NCI-H2227 (cell line): ENCODE results near the gene BTBD9.

ENCODE experiments used
- DNase-seq: peaks from one replicate; lab custom pipeline; 2025; ENCODE audit not compliant: unreplicated experiment; lab: John Stamatoyannopoulos, UW

Gene BTBD9

DNA sequence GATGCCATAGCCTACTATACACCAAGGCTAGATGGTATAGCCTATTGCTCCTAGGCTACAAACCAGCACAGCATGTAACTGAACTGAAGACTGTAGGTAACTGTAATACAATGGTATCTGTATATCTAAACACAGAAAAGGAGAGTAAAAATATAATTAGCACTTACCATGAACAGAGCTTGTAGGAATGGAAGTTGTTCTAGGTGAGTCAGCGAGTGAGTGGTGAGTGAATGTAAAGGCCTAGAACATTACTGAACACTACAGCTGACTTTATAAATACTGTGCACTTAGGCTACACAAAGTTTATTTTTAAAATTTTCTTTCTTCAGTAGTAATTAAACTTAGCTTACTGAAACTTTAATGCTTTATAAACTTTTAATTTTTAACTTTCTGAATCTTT, 129.5 kb downstream of the BTBD9 start:
- DNase-seq: no peak

DNA sequence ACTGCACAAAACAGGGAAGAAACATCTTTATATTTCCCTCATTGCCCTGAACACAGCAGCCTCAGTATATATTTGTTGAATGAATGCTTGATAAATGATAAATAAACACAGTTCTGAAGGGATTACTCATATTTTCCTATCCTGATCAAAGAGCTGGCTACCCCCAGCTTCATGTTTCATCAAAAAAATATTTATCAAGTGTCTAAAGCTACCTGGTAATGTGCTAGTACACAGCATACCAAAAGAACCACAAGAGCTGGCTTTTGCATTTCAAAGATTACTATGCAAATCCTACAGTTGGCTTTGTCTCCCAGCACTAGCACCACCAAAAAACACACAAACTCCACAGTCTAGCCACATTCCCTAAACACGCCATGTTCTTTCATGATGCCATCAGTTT, 130.0 kb downstream of the BTBD9 start:
- no peak for DNase-seq

DNA sequence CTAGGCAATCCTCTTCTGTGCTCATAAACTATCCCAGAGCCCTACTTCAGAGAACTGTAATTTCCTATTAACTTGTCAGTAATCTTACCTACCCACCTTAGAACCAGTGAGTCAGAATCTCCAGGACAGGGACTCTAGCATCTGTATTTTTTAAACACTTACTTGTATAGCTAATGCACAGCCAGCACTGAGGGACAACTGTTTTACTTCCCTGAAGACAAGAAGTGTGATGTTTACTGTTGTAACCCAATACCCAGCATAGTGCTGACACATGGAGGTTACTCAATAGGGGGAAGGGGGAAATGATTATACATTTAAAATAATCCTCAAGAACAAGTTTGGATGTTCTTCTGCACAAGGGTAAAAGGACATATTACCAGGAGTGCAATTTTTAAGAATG, 130.8 kb downstream of the BTBD9 start:
- no peak for DNase-seq

DNA sequence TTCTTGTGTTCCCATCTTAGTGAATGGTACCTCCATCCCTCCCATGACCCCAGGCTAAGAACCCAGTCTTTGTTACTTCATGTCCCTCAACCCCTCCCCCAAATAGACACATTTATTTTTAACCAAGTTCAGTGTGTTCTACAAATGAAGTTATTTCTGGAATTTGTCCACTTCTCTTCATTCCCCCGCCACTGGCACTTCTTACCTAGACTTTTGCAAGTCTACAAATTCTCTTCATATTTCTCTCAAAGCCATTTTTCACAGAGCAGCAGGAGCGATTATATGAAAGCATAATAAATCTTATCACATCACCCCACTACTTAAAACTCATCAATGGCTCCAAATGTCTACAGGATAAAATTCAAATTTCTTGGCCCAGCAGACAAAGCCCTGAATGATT, 131.4 kb downstream of the BTBD9 start:
- DNase-seq: no peak

DNA sequence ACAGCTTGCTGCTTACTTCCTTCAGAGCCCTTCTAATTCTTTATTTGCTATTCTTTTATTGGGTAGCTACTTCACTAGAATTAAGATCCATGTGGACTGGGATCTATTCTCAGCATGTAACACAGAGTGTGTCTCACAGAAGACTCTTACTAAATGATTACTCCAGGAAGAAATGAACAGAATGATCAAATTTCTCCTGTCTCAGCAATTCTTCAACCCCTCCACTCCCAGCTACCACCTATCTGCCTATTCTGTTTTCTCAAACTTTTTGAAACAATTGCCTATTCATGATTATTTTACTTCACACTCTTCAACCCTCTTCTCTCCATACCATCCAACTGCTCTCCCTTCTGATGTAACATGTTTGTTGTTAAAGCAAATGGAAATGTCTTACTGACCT, 132.6 kb downstream of the BTBD9 start:
- DNase-seq: no peak

DNA sequence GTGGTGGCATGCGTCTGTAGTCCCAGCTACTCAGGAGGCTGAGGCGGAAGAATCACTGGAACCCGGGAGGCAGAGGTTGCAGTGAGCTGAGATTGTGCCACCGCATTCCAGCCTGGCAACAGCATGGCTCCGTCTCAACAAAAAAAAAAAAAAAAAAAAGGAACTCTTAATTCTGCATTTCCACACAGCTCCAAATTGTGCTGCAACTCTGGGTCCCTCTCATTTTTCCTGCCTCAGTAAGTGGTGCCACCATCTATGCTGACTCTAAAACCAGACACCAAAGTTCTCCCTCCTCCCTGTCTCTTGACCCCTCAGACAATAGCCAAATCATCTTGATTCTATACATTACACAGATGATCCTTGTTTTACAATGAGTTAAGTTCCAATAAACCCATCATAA, 133.9 kb downstream of the BTBD9 start:
- DNase-seq: no peak

DNA sequence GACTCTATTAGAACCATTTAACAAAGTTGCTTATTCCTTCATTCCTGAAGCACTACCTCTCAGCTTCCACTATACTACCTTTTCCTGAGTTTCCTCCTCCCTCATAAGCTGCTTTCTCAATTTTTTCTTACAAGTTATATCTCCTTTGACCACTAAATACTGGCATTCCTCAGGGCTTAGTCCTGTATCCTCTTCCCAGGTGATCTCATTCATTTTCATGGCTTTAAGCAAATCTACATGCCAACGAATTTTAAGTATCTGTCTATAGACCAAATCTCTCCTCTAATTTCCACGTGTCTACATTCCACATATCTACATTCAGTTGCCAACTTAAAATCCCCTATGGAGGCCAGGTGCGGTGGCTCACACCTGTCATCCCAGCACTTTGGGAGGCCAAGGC, 134.7 kb downstream of the BTBD9 start:
- no peak for DNase-seq

DNA sequence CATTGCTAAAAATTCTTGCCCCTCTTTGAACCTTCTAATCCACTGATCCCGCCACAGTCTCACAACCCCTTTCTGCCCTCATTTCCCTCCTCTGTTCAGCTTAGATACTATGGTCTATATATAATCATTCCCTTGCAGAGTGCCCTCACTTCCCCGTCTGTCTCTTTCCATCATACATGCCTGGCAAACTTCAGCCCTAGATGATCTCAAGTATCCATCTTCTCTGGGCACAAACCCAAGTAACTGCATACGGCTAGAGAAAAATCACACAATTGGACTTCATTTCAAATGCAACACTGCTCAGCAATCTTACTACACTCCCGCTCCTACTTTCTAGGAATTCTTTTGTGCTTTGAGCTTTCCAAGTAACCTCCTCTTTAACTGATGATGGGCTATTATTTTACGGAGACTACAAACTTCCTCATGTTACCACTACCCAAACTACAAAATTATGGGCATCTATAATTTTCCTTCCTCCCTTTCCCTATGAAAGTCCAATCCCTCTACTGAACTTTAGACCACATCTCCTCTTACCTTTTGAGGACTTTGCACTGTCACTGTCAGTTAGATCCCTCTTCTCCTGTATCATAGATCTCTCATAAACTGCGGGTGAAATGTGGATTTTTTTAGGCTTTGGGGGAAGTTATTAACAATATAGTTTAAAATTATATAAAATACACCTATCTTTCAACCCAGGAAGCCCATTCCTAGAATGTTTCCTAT, 135.6 kb downstream of the BTBD9 start:
- no peak for DNase-seq

DNA sequence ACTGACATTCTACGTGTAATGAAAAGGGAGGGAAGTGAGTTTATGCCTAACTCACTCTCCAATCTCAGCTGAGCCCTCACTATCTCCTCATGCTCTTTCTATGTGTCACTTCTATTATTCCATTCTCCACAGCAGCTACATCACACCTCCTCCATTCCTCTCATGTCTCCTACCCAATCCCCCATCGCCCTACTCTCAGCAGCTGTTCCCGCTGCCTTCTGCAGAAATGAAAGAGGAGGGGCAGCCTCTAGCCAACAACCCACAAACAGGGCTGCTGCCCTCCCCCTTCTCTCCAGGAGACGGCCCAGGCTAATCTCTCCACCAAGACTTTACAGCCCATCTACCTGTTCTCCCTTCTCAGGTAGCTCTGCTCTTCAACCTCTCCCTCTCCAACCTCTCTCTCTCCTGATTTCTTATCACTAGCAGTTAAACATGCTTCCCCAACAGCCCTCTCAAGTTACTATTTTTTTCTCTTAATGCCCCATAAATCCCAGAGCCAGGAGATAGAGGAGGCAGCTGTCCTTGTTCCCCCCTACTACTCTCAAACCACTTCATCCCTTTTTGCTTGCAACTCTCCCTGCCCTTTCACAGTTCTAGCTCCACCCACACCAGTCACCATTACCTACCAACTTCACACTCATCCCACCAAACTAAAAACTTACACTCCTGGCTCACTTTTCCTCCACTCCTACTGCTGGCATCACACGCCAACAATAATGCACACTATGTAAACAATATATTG, 136.5 kb downstream of the BTBD9 start:
- no peak for DNase-seq

DNA sequence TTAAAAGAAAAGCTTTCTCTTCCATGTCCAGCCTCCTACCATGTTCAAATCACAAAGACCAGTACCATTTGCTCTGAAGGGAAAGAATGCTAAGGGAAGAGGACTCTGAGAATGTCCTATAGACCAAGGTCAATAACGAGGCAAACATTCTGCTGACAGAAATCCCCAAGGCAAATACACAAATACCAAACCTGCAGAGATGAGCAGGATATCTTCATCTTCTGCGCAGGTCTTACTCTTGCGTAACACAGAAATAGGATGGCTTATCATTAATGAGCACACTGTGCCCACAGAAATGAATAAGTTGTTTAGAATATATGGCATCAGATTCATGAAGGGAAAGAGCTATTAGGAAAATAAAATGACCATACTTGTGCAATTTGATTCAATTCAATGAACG, 137.3 kb downstream of the BTBD9 start:
- DNase-seq: no peak

DNA sequence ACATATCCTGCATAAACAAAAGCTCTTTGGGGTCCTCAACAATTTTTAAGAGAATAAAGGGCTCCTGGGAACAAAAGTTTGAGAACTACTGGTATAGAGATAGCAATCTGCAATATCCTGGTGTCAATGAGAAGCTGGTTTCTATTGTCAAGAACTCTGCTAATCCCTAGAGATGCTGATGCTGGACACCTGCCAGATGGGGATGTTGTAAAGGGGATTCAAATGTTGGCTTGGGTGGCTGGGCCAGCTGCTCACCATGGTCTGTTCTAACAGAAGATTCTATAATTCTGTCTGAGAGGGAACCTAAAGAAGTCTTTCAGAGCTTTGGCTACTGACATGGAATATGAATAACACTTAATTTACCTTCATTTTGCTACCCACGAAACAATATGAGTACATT, 137.8 kb downstream of the BTBD9 start:
- DNase-seq: no peak

DNA sequence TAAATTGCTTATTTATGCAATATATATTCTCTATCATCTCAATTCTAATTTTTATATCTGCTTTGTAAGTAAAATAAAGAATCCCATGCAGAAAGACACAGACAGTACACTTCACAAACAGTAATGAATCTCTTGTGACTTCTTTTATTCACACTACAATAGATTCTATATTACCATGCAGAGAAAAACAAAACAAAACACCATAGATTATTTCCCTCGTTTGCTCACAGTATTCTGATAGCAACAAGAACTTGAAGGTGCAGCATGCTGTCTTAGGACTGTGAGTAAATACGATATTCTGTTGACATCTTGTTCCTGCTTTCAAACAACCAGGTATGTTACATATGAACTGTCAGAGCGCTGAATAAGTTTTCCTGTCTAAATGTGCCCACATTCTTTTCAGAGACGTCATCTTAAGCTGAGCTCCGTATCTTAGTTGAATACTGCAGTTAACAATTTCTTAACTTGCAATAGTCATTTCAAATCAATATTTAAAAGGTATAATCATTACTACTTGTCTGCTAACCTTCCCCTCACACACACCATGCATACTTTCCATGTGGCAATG, 140.1 kb downstream of the BTBD9 start:
- no peak for DNase-seq

DNA sequence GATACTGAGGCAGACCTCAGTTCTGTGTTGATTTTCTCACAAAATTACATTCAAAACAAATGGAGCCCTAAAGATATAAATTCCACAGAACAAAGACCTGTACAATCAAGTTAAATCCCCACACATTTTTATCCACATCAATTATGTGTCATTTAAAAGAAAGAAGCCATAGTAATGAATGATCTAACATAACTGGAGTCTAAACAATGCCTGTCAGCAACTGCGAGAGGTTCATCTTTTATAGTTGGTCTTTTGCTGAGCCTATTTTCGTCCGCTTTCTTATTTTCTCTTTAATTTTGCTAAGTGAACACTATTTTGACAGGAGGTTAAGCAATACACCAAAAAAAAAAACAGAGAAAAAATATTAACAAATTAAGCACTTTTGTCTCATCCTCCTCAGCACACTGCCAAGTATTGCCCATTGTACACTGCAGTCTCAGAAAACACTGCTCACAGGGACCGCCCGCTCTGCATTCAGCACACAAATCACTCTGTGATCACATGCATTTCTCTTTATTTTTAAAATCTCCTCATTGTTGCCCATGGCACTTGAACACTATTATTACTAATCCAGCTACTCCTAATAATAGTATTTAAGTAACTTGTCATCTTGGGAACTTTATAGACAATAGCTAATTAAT, 140.8 kb downstream of the BTBD9 start:
- no peak for DNase-seq

DNA sequence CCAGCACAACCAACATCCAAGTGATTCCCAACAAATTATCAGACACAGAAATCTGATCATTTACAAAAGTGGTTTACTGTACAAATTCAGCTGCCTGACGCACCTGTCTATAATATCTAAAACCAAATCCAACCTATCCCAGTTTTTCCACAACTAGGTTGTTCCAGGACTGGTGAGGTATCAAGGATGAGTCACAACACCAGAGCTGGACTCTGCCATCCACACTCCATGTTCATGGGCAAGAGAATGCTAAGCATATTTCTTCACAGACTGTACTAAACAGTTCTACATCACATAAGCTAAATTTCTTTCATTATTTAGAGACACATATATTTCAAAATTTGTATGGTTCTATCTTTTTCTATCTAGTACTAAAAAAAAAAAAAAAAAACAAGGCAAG, 141.6 kb downstream of the BTBD9 start:
- DNase-seq: no peak

DNA sequence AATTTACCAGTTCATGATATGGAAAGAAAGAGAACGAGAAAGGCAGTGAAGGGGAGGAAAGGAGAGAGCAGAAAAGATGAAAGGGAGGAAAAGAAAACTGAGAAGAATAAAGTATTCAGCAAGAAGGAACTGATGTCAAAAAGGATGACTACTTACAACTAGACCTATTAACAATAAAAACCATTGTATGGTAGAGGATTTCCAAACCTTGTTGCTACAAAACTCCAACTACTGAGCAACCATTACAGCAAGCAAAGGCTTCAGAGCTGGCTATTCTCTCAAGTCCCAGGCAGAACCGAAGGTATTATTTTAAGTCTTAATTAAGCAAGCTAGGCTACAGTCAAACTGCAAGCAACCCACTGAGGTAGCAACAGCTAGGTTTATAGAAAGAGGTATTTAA, 142.2 kb downstream of the BTBD9 start:
- DNase-seq: no peak

DNA sequence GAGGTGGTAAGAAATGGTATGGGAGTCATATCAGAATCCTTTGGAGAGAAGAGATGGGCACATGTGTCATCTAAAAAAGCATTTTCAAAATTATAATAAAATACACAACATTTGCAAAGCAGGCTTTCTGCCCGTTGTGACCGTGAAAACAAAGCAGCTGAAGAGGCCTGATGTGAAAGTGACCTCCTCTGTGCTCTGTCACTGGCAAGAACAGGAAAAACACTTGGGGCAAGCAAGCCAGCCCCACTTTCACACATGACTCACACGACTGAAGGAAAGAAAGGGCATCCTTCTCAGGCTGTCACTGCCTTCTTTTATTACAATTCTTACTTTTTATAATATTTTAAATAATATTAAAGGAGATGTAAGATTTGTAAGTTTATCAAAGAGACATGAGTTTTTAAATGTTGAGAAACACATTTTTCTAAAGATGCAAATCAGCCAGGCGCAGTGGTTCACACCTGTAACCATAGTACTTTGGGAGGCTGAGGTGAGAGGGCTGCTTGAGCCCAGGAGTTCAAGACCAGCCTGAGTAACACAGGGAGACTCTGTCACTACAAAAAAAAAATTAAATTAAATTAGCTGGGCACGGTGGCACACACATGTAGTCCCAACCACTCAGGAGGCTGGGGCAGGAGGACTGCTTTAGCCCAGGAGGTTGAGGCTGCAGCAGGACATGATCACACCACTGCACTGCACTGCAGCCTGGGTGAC, 143.7 kb downstream of the BTBD9 start:
- DNase-seq: no peak

DNA sequence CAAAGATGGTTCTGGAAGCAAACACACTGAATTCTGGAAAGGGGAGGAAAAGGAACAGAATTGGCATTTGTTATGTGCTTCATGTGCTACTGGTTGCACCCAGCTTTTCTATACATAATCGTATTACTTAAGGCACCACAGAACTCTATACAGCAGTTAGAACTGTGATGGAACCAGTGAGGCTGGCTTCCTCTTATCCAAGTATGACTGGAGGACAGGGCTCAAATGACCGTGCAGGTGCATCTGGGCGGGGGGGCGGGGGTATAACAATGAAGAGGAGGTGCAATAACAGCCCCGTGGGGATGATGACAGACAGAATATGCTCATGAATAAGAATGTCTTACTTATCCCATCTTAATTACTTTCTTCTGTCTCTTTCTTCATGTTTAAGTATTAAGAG, 144.2 kb downstream of the BTBD9 start:
- no peak for DNase-seq

DNA sequence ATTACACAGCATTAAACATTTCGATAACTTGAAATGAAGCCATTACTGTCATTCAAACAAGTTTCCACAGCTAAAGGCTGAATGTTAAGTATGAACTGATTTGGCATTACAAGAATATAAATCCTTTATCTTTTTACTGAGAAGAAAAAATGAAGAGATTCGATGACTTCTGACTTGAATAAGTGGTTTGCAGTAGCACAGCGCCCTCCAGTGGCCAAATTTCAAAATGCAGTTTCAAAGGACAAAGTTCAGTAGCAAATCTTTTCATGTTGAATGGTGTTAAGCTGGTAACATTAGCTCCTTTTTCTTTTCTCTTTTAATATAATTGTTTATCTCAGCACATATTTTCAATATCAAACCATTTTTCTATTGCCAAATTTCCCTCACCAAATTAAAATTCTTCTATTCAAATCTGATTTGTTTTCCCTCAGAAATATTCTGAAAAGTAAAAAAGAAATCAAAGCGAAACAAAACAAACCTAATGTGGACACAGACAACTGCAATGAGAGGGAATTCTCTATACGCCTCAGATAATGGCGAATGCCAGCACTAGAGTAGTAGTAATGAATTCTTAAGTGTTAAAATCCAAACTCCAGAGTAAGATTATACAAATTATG, 145.7 kb downstream of the BTBD9 start:
- DNase-seq: peak; percentile 85

DNA sequence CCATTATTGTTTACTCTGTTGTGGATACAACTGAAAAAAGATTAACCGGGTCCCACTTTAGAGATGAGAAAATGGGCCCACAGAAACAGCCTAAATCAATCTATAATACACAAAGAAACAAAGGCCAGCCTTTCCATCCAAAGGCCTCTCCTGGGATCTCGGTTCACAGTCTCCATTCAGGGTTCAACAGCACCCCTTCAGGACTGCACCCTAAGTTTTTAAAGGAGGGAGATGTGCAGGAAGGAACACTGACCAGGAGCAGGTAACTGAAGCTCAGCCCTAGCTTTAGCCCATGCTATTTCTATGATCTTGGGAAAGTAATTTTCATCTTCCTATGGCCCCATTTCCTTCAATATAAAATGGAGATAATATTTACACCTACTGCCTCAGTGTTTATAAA, 147.7 kb downstream of the BTBD9 start:
- no peak for DNase-seq

DNA sequence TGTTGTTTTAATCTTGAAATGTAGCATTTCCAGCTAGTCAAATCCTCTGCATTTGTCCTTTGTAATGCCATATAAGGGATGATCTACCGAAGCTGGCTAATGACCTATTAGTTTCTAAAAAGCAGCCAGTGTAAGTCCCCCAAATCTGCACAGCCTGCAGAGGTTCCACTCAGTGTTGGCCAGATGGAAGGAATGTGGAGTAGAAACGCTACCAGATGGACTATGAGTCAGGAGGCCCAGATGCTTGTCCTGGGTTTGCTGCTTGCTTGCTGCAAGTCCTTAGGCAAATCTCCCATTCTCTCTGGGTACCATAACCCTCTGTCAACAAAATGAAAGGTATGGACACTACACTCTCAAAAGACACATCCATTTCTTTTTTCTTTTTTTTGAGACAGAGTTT, 149.8 kb downstream of the BTBD9 start:
- DNase-seq: no peak

DNA sequence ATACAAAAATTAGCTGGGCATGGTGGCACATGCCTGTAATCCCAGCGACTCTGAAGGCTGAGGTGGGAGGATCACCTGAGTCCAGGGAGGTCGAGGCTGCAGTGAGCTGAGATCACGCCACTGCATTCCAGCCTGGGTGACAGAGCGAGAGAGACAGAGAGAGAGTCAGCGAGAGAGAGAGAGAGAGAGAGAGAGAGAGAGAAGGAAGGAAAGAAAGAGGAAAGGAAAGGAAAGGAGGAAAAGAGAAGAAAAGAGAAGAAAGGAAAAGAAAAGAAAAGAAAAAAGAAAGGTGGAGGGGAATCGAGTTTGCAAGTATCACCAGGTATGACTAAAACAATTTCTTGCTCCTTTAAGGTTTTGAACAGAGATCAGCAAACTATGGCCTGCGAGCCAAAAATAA, 152.3 kb downstream of the BTBD9 start:
- no peak for DNase-seq
